GM12801 (cell line): ENCODE measurements around the gene FRMD6.

ENCODE experiments used
- TF ChIP-seq, protein P1 (sequence below): IDR thresholded peaks from one replicate; pipeline ENCODE4 v1.5.1; 2011; ENCODE audit warnings: control low read depth; ENCODE audit not compliant: insufficient read length; ENCODE audit errors: extremely low read depth

The FRMD6 gene

GRCh38 chr14:51628238-51628637 lies 23.5 kb upstream of the FRMD6 start:
- TF ChIP-seq, protein P1, sequence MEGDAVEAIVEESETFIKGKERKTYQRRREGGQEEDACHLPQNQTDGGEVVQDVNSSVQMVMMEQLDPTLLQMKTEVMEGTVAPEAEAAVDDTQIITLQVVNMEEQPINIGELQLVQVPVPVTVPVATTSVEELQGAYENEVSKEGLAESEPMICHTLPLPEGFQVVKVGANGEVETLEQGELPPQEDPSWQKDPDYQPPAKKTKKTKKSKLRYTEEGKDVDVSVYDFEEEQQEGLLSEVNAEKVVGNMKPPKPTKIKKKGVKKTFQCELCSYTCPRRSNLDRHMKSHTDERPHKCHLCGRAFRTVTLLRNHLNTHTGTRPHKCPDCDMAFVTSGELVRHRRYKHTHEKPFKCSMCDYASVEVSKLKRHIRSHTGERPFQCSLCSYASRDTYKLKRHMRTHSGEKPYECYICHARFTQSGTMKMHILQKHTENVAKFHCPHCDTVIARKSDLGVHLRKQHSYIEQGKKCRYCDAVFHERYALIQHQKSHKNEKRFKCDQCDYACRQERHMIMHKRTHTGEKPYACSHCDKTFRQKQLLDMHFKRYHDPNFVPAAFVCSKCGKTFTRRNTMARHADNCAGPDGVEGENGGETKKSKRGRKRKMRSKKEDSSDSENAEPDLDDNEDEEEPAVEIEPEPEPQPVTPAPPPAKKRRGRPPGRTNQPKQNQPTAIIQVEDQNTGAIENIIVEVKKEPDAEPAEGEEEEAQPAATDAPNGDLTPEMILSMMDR, result no peak

DNA sequence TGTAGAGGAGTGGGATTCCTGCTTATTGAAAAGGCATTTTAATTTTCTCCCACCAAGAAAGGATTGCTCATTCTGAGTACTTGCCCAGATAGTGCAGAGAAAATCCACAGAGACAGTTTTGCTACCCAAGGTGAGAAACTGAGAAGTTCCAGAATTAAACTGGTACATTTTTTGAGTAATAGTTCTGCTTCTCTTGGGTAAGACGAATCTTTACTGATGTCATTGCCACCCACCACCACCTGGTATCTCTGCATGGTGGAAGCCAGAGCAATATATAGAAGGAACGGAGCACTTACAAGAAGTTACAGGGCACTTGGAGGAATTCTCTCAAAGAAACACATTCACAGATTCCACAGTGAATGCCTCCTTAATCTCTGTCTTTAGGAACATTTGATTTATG lies 20.7 kb upstream of the FRMD6 start:
- TF ChIP-seq, protein P1, result no peak

DNA sequence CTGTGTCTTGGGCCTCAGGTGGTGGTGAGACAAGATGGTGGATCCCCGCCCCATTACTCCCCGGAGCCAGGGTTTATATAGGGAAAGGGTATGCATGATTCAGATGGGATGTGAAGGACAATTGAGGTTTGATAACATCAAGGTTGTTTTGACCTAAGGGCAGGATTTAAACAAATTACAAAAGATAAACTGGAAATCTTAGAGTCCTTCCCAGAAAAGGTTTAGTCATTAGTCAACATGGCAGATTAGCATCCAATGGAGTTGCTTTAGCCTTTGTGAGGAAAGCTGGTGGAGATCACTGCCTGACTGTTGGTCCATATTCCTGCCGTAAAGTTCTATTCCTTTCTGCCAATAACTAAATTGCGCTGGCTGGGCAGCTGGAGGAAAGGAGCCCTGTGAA lies 15.6 kb upstream of the FRMD6 start:
- TF ChIP-seq, protein P1, result no peak

- TF ChIP-seq, protein P1, result no peak
Observed at GRCh38 chr14:51638071-51638944, 13.4 kb upstream of the FRMD6 start.

DNA sequence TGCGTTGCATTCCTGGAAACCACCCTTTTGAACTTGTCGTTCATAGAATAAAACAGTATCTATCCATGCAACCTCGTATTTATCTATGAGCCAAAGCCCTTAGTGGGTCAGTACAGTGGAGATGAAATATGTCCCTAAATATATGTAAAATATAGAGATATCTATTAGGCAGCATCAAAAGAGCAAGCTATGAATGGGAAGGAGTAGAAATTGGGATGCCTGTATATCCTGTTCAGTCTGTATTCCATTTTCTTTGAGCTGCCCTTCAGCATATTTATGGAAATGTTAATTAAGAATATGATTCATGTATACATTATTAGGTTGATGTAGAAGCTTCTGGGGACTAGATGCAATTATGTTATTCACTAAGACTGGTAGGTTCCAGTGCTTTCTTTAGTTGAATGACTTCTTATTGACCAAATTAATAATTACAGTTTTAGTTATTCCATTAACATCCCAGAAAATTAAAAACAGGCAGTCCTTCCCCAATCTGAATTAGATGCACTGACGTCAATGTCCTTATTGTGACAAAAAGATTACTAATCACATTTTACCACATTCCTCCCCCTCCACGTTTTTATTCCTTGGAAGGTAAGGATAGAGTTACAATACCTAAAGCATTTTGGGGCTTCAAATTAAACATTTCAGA lies 11.9 kb upstream of the FRMD6 start:
- TF ChIP-seq, protein P1, result no peak

DNA sequence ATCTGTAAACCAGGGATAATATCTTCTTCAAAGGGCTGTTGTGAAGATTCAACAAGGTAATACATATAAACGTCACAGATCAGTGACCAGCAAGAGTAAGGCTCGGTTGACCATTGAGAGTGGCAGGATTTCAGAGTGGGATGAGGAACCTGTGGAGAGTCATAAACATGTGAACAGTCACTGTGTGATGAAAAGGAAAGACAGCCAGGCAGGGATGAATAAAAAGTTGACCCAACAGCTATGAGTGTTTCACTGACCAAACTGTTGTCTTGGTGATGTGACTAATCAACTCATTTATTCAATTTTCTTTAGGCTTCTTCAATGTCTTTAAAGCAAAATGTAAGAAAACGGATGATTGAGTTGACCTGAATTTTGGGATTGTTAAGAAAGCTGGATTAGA lies 8.6 kb upstream of the FRMD6 start:
- TF ChIP-seq, protein P1, result no peak

DNA sequence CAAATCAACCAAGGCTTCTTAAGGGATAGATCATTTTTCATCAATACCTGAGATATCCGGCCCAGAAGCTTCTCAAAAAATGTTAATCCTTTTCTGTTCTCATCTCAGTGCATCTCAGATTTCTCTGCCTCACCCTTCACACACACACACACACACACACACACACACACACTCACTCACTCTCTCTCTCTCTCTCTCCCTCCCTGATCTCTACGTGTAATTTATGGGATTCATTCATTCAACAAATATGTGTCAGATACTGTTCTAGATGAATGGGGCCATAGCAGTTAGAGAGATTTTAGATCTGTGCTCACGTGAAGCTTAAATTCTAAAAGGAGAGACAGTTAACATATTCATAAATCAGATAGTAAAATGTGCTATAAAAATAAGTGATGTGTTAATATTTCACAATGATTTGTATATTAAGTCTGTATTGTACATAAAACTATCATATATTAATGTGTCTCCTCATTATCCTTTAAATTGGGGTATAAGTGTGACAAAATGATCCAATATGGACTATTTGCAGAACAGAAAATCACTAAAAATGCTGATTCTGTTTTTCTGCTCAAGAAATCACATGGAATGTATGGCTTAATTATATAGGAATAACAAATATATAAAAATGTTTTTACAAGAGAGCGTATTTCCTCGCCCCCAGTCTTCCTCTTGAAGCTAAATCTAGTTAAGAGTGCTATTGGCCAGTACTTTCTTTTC lies 7.3 kb upstream of the FRMD6 start:
- TF ChIP-seq, protein P1, result no peak
